HG03378 (cell line): Measurements from ENCODE around the gene PCDHA12.
"Not testable (repeated sequence)": the region's sequence is repeated elsewhere in the genome, so short reads cannot be mapped to it uniquely, and the experiment has no call there.

Source experiments
- ATAC-seq: cut with Tn5 transposase; IDR thresholded peaks from one replicate; pipeline ENCODE4 v1.9.1; 2021; ENCODE audit warnings: mild to moderate bottlenecking, moderate library complexity; ENCODE audit not compliant: unreplicated experiment

PCDHA12 gene, protein sequence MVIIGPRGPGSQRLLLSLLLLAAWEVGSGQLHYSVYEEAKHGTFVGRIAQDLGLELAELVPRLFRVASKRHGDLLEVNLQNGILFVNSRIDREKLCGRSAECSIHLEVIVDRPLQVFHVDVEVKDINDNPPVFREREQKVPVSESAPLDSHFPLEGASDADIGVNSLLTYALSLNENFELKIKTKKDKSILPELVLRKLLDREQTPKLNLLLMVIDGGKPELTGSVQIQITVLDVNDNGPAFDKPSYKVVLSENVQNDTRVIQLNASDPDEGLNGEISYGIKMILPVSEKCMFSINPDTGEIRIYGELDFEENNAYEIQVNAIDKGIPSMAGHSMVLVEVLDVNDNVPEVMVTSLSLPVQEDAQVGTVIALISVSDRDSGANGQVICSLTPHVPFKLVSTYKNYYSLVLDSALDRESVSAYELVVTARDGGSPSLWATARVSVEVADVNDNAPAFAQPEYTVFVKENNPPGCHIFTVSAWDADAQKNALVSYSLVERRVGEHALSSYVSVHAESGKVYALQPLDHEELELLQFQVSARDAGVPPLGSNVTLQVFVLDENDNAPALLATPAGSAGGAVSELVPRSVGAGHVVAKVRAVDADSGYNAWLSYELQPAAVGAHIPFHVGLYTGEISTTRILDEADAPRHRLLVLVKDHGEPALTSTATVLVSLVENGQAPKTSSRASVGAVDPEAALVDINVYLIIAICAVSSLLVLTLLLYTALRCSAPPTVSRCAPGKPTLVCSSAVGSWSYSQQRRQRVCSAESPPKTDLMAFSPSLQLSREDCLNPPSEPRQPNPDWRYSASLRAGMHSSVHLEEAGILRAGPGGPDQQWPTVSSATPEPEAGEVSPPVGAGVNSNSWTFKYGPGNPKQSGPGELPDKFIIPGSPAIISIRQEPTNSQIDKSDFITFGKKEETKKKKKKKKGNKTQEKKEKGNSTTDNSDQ

DNA sequence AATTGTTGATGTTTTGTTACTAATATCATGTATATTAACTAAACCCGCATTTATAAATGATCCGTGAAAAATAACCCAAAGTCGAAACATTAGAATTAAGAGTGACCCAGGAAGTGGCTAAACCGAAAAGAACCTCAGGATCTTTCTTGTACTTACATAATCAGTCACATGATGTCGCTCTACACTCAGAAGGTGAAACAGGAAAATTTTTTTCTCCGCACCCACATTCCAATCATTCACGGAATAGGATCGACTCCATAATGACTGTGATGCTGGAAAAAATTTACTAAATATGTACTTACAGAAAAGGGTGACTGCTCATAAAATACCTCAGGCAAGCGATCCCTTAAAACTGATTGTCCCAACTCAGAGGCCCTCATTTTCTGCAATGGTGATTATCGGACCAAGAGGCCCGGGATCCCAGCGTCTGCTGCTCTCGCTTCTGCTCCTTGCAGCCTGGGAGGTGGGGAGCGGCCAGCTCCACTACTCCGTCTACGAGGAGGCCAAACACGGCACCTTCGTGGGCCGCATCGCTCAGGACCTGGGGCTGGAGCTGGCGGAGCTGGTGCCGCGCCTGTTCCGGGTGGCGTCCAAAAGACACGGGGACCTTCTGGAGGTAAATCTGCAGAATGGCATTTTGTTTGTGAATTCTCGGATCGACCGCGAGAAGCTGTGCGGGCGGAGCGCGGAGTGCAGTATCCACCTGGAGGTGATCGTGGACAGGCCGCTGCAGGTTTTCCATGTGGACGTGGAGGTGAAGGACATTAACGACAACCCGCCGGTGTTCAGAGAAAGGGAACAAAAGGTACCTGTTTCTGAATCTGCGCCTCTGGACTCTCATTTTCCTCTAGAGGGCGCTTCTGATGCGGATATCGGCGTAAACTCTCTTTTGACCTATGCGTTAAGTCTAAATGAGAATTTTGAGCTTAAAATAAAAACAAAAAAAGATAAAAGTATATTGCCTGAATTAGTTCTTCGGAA is at the start of gene PCDHA12:
Gene PCDHA12 (plus strand): TSS at position 224 of the 981 bp plus-strand sequence. CDS start 165 bp downstream, at position 389.
- no peak for ATAC-seq

GRCh38 chr5:140827704-140828361 is 47.3 kb upstream of the PCDHA12 start, which contains the start of gene PCDHA6:
PCDHA6 (plus strand) TSS chr5:140827960; CDS start chr5:140828092, 132 bp downstream.
- ATAC-seq, result no peak

- ATAC-seq, result no peak
Observed at GRCh38 chr5:140828362-140828737, 46.8 kb upstream of the PCDHA12 start.

DNA sequence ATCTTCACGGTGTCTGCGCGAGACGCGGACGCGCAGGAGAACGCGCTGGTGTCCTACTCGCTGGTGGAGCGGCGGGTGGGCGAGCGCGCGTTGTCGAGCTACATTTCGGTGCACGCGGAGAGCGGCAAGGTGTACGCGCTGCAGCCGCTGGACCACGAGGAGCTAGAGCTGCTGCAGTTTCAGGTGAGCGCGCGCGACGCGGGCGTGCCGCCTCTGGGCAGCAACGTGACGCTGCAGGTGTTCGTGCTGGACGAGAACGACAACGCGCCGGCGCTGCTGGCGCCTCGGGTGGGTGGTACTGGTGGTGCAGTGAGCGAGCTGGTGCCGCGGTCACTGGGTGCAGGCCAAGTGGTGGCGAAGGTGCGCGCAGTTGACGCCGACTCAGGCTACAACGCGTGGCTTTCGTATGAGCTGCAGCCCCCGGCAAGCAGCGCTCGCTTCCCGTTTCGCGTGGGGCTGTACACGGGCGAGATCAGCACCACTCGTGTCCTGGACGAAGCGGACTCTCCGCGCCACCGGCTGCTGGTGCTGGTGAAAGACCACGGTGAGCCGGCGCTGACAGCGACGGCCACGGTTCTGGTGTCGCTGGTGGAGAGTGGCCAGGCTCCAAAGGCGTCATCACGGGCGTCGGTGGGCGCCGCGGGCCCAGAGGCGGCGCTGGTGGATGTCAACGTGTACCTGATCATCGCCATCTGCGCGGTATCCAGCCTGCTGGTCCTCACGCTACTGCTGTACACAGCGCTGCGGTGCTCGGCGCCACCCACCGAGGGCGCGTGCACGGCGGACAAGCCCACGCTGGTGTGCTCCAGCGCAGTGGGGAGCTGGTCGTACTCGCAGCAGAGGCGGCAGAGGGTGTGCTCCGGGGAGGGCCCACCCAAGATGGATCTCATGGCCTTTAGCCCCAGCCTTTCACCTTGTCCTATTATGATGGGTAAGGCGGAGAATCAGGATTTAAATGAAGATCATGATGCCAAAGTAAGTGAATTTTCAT is 45.3 kb upstream of the PCDHA12 start:
- ATAC-seq, result not testable (repeated sequence)

- ATAC-seq, result no peak
Observed at GRCh38 chr5:140833993-140834392, 41.1 kb upstream of the PCDHA12 start, which contains the start of gene PCDHA7. PCDHA7 (plus strand) TSS chr5:140834269; CDS start chr5:140834384, 115 bp downstream.

DNA sequence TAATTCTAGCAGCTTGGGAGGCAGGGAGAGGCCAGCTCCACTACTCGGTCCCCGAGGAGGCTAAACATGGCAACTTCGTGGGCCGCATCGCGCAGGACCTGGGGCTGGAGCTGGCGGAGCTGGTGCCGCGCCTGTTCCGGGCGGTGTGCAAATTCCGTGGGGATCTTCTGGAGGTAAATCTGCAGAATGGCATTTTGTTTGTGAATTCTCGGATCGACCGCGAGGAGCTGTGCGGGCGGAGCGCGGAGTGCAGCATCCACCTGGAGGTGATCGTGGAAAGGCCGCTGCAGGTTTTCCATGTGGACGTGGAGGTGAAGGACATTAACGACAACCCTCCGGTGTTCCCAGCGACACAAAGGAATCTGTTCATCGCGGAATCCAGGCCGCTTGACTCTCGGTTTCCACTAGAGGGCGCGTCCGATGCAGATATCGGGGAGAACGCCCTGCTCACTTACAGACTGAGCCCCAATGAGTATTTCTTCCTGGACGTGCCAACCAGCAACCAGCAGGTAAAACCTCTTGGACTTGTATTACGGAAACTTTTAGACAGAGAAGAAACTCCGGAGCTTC is 40.6 kb upstream of the PCDHA12 start:
- not testable (repeated sequence) for ATAC-seq

DNA sequence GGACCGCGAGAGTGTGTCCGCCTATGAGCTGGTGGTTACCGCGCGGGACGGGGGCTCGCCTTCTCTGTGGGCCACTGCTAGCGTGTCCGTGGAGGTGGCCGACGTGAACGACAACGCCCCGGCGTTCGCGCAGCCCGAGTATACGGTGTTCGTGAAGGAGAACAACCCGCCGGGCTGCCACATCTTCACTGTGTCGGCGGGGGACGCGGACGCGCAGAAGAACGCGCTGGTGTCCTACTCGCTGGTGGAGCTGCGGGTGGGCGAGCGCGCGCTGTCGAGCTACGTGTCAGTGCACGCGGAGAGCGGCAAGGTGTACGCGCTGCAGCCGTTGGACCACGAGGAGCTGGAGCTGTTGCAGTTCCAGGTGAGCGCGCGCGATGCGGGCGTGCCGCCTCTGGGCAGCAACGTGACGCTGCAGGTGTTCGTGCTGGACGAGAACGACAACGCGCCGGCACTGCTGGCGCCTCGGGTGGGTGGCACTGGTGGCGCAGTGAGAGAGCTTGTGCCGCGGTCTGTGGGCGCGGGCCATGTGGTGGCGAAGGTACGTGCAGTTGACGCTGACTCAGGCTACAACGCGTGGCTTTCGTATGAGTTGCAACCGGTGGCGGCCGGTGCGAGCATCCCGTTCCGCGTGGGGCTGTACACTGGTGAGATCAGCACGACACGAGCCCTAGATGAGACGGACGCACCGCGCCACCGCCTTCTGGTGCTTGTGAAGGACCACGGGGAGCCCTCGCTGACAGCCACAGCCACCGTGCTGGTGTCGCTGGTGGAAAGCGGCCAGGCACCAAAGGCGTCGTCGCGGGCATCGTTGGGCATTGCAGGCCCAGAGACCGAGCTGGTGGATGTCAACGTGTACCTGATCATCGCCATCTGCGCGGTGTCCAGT is 39.2 kb upstream of the PCDHA12 start:
- no peak for ATAC-seq

- ATAC-seq, result no peak
Observed at GRCh38 chr5:140840978-140841962, 33.8 kb upstream of the PCDHA12 start, which contains the start of gene PCDHA8. PCDHA8 (plus strand) TSS chr5:140841187; CDS start chr5:140841322, 135 bp downstream.

DNA sequence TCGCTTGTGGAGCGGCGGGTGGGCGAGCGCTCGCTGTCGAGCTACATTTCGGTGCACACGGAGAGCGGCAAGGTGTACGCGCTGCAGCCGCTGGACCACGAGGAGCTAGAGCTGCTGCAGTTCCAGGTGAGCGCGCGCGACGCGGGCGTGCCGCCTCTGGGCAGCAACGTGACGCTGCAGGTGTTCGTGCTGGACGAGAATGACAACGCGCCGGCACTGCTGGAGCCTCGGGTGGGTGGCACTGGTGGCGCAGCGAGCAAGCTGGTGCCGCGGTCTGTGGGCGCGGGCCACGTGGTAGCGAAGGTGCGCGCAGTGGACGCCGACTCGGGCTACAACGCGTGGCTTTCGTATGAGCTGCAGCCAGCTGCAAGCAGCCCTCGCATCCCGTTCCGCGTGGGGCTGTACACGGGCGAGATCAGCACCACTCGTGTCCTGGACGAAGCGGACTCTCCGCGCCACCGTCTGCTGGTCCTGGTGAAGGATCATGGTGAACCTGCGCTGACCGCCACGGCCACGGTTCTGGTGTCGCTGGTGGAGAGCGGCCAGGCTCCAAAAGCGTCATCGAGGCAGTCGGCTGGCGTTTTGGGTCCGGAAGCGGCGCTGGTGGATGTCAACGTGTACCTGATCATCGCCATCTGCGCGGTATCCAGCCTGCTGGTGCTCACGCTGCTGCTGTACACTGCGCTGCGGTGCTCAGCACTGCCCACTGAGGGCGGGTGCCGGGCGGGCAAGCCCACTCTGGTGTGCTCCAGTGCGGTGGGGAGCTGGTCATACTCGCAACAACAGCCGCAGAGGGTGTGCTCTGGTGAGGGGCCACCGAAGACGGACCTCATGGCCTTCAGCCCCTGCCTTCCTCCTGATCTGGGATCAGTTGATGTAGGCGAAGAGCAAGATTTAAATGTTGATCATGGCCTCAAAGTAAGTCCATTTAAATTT is 32.0 kb upstream of the PCDHA12 start:
- no peak for ATAC-seq

DNA sequence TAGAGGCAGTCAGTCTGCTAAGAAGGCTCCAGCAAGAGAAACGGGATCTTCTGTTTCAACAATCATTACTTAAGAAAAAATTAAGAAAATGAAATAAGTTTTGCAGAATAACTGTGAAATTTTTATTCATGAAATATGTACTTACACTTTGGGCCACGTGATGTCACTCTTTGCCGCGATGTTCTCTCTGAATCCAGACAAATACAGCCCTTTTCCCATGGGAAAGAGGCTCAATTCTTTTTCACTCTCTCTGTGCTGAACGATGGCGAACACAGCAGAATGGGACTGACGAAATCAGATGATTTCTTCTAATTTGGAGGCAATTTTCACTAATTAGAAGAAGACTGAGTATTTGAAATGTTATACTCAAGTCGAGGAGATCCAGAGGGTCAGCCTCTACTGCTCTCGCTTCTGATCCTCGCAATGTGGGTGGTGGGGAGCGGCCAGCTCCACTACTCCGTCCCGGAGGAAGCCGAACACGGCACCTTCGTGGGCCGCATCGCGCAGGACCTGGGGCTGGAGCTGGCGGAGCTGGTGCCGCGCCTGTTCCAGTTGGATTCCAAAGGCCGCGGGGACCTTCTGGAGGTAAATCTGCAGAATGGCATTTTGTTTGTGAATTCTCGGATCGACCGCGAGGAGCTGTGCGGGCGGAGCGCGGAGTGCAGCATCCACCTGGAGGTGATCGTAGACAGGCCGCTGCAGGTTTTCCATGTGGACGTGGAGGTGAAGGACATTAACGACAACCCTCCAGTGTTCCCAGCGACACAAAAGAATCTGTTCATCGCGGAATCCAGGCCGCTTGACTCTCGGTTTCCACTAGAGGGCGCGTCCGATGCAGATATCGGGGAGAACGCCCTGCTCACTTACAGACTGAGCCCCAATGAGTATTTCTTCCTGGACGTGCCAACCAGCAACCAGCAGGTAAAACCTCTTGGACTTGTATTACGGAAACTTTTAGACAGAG is 26.7 kb upstream of the PCDHA12 start, which contains the start of gene PCDHA9:
Gene PCDHA9 (plus strand): TSS at position 244 of the 964 bp plus-strand sequence. CDS start 114 bp downstream, at position 358.
- ATAC-seq, result not testable (repeated sequence)

- ATAC-seq, result not testable (repeated sequence)
Observed at GRCh38 chr5:140849831-140850634, 25.1 kb upstream of the PCDHA12 start.

DNA sequence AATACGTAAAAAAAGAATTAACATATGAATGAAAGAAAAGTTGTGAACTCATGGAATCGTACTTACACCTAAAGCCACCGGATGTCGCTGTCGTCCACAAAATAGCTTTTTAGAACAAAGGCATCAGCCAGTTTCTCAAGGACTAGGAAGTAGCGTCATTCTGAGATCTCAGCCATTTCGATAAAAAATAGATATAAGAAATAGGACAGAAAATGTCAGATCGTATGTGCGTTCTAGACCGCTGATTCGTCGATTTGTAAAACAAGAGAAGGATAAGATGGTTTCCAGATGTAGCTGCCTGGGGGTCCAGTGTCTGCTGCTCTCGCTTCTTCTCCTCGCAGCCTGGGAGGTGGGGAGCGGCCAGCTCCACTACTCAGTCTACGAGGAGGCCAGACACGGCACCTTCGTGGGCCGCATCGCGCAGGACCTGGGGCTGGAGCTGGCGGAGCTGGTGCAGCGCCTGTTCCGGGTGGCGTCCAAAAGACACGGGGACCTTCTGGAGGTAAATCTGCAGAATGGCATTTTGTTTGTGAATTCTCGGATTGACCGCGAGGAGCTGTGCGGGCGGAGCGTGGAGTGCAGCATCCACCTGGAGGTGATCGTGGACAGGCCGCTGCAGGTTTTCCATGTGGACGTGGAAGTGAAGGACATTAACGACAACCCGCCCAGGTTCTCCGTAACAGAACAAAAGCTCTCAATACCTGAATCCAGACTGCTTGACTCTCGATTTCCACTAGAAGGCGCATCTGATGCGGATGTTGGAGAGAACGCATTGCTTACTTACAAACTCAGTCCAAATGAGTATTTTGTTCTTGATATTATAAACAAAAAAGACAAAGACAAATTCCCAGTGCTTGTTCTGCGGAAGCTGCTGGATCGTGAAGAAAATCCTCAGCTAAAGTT is 19.1 kb upstream of the PCDHA12 start, which contains the start of gene PCDHA10:
Gene PCDHA10 (plus strand): TSS at position 126 of the 903 bp plus-strand sequence. CDS start 152 bp downstream, at position 278.
- no peak for ATAC-seq
